K562 (cell line): ENCODE results near the gene C1QTNF8. TPM values are rescaled to one million over a fixed set of nuclear protein-coding genes. Genes with fewer than 3 reads are reported as not detected.
A peak's percentile ranks its signal among the peaks of the same experiment; 100 is the strongest.

Experiments used
- ATAC-seq: fragments of 200-7000 bp; cut with Tn5 transposase; 3 replicates; pipeline ENCODE4 v1.9.1; 2020; ENCODE audit warnings: moderate library complexity
- BruUV-seq: library from RNA; stranded (reverse); fragments of 400-500 nt; replicated peaks from 2 replicates; lab custom pipeline; 2021; lab: Mats Ljungman, UMichigan
- CTCF ChIA-PET: fragments of 300-600 bp; formaldehyde crosslinking; extraction: SDS; loops from one replicate; lab custom pipeline; 2021; ENCODE audit warnings: low intra/inter-chr PET ratio; lab: Yijun Ruan, JAX
- POLR2A ChIA-PET: fragments of 300-600, 350-650 bp; sonication (Branson Sonifier 250); formaldehyde crosslinking; extraction: SDS; loops from one replicate; lab custom pipeline; 2021; ENCODE audit warnings: antibody characterized with exemption, inconsistent platforms; lab: Yijun Ruan, JAX
- DNase-seq, 4 experiments: peaks; one replicate each; pipeline versions ENCODE4 v3.0.0 to v3.0.0-alpha.2; 2011 to 2018; ENCODE audit warnings: low spot score in 3 of 4, mixed read lengths in 3 of 4; ENCODE audit errors: extremely low read depth in 1 of 4
- FAIRE-seq: peaks from 2 replicates; lab custom pipeline; 2011; peaks lifted over from hg19 to GRCh38; lab: Jason Lieb, UNC
- H2AFZ ChIP-seq: 2 replicates; pipeline ENCODE4 v1.6.0; 2011; ENCODE audit warnings: low read depth, low read length, control low read depth, inconsistent platforms
- H3K27ac ChIP-seq: fragments of 200-600 bp; 3 replicates; pipeline ENCODE4 v1.8.0; 2011; ENCODE audit warnings: low read depth, mild to moderate bottlenecking, control low read depth, inconsistent platforms, low read length, moderate library complexity, mixed read lengths; ENCODE audit errors: extremely low read depth
- H3K27me3 ChIP-seq, 2 experiments: fragments of 300-600 bp in 1 of 2; 2 replicates in 1 of 2; 3 replicates in 1 of 2; pipeline versions ENCODE4 v1.6.0 to v1.8.0; 2011; ENCODE audit warnings: inconsistent platforms in 2 of 2, low read length in 2 of 2, mild to moderate bottlenecking in 1 of 2, mixed read lengths in 1 of 2, moderate library complexity in 1 of 2; ENCODE audit not compliant: control insufficient read depth in 2 of 2, insufficient read depth in 2 of 2
- H3K36me3 ChIP-seq: fragments of 300-600 bp; 3 replicates; pipeline ENCODE4 v1.8.0; 2011; ENCODE audit warnings: mild to moderate bottlenecking, low read length, inconsistent platforms; ENCODE audit not compliant: control insufficient read depth, insufficient read depth
- H3K4me1 ChIP-seq, 2 experiments: fragments of 200-600 bp in 1 of 2; replicated peaks in 1 of 2; 2 replicates in 1 of 2; 3 replicates in 1 of 2; pipeline versions ENCODE4 v1.5.1 to v1.8.0; 2011; ENCODE audit warnings: inconsistent platforms in 2 of 2, low read length in 2 of 2, mild to moderate bottlenecking in 1 of 2, mixed read lengths in 1 of 2, moderate library complexity in 1 of 2; ENCODE audit not compliant: control insufficient read depth in 2 of 2, insufficient read depth in 2 of 2
- H3K4me2 ChIP-seq: 2 replicates; pipeline ENCODE4 v1.6.1; 2011; ENCODE audit warnings: low read length, control low read depth, inconsistent platforms, mixed read lengths; ENCODE audit not compliant: insufficient read depth
- H3K4me3 ChIP-seq: fragments of 200-600 bp; sonication (generic), shearing (Covaris generic); 2 replicates; pipeline ENCODE4 v1.5.1; 2016; ENCODE audit warnings: control low read depth, inconsistent platforms
- H3K79me2 ChIP-seq: fragments of 200-600 bp; 3 replicates; pipeline ENCODE4 v1.8.0; 2011; ENCODE audit warnings: low read length, inconsistent platforms; ENCODE audit not compliant: control insufficient read depth, insufficient read depth
- H3K9ac ChIP-seq, 2 experiments: 2 replicates each; pipeline versions ENCODE4 v1.6.0 to v1.6.1; 2011; ENCODE audit warnings: low read depth in 2 of 2, low read length in 2 of 2, control low read depth in 1 of 2, inconsistent platforms in 1 of 2, mild to moderate bottlenecking in 1 of 2, mixed read lengths in 1 of 2; ENCODE audit not compliant: insufficient read depth in 1 of 2
- H3K9me1 ChIP-seq: one replicate; pipeline ENCODE4 v1.6.0; 2011; ENCODE audit warnings: inconsistent platforms, mild to moderate bottlenecking, low read length, moderate library complexity; ENCODE audit not compliant: control insufficient read depth, insufficient read depth
- H3K9me3 ChIP-seq: replicated peaks from 2 replicates; pipeline ENCODE4 v1.5.1; 2011; ENCODE audit warnings: low read depth, low read length, inconsistent platforms; ENCODE audit not compliant: control insufficient read depth, insufficient read depth
- H4K20me1 ChIP-seq: replicated peaks from 2 replicates; pipeline ENCODE4 v1.6.1; 2011; ENCODE audit warnings: low read length, inconsistent platforms, mixed read lengths; ENCODE audit not compliant: control insufficient read depth, insufficient read depth
- U2AF1 ChIP-seq: fragments of 200-400 bp; formaldehyde crosslinking; optimal IDR thresholded peaks from 2 replicates; pipeline ENCODE3; 2017; ENCODE audit warnings: mild to moderate bottlenecking, low read depth, low read length, moderate library complexity
- ZFP36 ChIP-seq: fragments of 150-350 bp; IDR thresholded peaks from 2 replicates; pipeline ENCODE4 v1.6.1; 2018; ENCODE audit warnings: low read length, low read depth; ENCODE audit not compliant: partially characterized antibody
- WGBS: fragments of 100-300 bp; shearing (Covaris generic); methylation state at CpG from one replicate; pipeline ENCODE4 v1.1.6; 2016; ENCODE audit warnings: low coverage, mixed read lengths; ENCODE audit not compliant: insufficient coverage; ENCODE audit errors: missing lambda C conversion rate; 5-methylcytosine and 5-hydroxymethylcytosine counted together
- in situ Hi-C: fragments of 300-500 bp; cut with MboI; formaldehyde crosslinking; loops from 4 replicates; pipeline ENCODE4 v1.15.0; 2018; ENCODE audit warnings: inconsistent platforms, mixed read lengths
- intact Hi-C: fragments of 100-400 bp; cut with micrococcal nuclease; formaldehyde crosslinking; loops from 2 replicates; pipeline ENCODE4 v1.14.2; 2022
- polyA plus RNA-seq, 8 experiments: library from polyadenylated mRNA; depleted of rRNA in 4 of 8; stranded (reverse) in 5 of 8; unstranded in 3 of 8; fragments of >200 nt; fragmentation: Nextera tagmentation in 2 of 8; fragmentation: Illumina TruSeq in 1 of 8; extraction: Ambion mirVana in 2 of 8; extraction: Trizol in 1 of 8; gene quantifications; 2 replicates each; pipeline versions ENCODE4 v1.2.1 to v1.2.3, GENCODE V29; 2011 to 2014; ENCODE audit warnings: inconsistent platforms in 1 of 8, missing spikeins in 1 of 8
- total RNA-seq, 7 experiments: library from RNA; depleted of rRNA in 6 of 7; stranded (reverse); fragments of >200 nt in 6 of 7; fragmentation: Illumina TruSeq in 2 of 7; extraction: Trizol in 2 of 7; gene quantifications; 2 replicates each; pipeline versions ENCODE4 v1.2.1 to v1.2.3, GENCODE V29; 2011 to 2021; ENCODE audit warnings: low replicate concordance in 1 of 7
- TF ChIP-seq, protein P1 (sequence below): fragments of 450-650 bp; IDR thresholded peaks from 2 replicates; pipeline ENCODE4 v1.6.1; 2016; ENCODE audit warnings: borderline replicate concordance

Gene C1QTNF8
- total and polyA plus RNA-seq, 9 of the 15 experiments (the other 6 are each of a cell fraction or from before 2014, with no cell fraction given): not detected

DNA sequence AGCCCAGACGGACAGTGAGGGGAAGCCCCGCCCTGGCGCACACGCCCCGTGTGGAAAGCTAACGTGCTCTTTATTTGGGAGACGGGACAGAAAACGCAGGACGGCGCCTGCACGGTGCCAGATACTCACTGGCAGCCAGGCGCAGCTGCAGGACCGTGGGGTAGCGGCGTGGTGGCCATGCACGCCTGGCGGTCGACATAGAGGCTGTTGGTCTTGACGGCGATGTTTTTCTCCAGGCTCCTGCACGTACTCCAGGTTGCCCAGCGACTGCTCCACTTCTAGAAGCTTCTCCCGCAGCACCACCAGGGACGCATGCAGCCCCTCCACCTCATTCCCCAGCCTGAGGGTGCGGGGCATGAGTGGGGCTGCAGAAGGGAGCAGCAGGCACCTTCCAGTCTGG is 5.1 kb upstream of the C1QTNF8 start (continued):
- TF ChIP-seq, protein P1, sequence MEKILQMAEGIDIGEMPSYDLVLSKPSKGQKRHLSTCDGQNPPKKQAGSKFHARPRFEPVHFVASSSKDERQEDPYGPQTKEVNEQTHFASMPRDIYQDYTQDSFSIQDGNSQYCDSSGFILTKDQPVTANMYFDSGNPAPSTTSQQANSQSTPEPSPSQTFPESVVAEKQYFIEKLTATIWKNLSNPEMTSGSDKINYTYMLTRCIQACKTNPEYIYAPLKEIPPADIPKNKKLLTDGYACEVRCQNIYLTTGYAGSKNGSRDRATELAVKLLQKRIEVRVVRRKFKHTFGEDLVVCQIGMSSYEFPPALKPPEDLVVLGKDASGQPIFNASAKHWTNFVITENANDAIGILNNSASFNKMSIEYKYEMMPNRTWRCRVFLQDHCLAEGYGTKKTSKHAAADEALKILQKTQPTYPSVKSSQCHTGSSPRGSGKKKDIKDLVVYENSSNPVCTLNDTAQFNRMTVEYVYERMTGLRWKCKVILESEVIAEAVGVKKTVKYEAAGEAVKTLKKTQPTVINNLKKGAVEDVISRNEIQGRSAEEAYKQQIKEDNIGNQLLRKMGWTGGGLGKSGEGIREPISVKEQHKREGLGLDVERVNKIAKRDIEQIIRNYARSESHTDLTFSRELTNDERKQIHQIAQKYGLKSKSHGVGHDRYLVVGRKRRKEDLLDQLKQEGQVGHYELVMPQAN: no peak
- TF ChIP-seq, all 486 proteins: peak for 0

DNA sequence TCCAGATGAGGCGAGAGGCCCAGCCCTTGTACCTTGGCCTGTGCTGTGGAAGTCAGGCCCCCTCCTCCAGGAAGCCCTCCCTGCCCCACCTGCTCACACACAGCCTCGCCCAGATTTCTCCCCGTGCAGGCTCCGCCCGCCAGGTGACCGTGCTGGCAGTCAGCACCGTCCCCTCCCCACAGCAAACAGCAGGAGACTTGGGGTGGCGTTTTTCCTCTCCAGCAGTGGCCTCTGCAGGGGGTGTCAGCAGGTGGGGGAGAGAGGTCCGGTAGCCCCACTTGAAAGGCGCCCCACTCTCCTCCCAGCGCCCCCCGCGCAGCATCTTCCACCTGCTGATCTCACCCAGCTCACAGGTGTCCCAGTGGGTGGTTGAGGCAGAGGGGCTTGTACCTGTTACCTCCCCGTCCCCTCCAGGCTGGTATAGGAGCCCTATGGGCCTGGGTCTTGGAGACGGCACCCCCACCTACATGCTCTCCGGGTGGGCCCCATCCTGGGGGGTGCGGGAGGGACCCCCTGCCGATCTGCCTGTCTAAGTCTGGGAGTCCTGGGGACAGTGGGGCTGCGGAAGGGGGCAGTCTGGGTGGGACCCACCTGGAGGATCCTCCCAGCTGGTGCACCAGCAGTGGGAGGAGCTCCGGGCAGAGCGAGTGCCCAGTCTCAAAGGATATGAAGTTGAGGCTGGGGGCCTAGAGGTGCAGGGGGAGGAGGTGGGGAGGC is 4.2 kb upstream of the C1QTNF8 start:
- POLR2A ChIA-PET: interaction anchor here (0.6 to 0.7 kb wide), 2 partner anchors 31 to 43 kb away, joined by 3 read pairs; no protein-coding TSS in a partner anchor
- in situ Hi-C loops: no loop called here

More for the DNA sequence above, 4.2 kb upstream of the C1QTNF8 start:
- no peaks in the 10 kb centered on the region for H3K9me3 ChIP-seq
- H3K4me2 ChIP-seq: no peak overlapping the region
- no peak overlapping the region for H3K27ac ChIP-seq
- CTCF ChIA-PET: interaction anchor here (0.7 kb wide), 1 partner anchor 64 kb away, joined by 4 read pairs; no protein-coding TSS in a partner anchor
- H3K79me2 ChIP-seq: no peaks in the 10 kb centered on the region
- H4K20me1 ChIP-seq: peaks cover 17% of the 10 kb centered on the region
- no peak for ATAC-seq
- H3K4me3 ChIP-seq: no peak overlapping the region
- no peak for DNase-seq
- BruUV-seq: no TSS peak
- no peak overlapping the region for H3K9ac ChIP-seq
- intact Hi-C loops: no loop called here
- TF ChIP-seq U2AF1 (no peak), ZFP36 (peak; percentile 87)
- no peaks in the 10 kb centered on the region for H3K36me3 ChIP-seq
- no peak for FAIRE-seq
- H3K4me1 ChIP-seq: peaks cover 0 to 68% of the 10 kb centered on the region in 2 experiments; a peak in 2 of 5 replicates
- H2AFZ ChIP-seq: no peak overlapping the region
- no peaks in the 10 kb centered on the region for H3K9me1 ChIP-seq
- H3K27me3 ChIP-seq: peaks cover 7 to 69% of the 10 kb centered on the region in 2 experiments; a peak in 3 of 5 replicates
- WGBS: 4% methylated on average over 21 of the region's 21 CpGs
